Left hindlimb (tissue), 1 donor: Measurements from ENCODE around the gene SNX32.

ENCODE experiments used
- DNase-seq: peaks from one replicate; pipeline ENCODE4 v3.0.0-alpha.2; 2018

Gene SNX32

GRCh38 chr11:65857853-65858680, 24.3 kb downstream of the SNX32 start, which contains the start of gene CFL1:
Gene CFL1 (minus strand): TSS chr11:65858180. CDS start chr11:65858099, 81 bp downstream.
- DNase-seq: peak; percentile 99

GRCh38 chr11:65858681-65859087, 24.9 kb downstream of the SNX32 start:
- DNase-seq: no peak

- DNase-seq: peak; percentile 99
Measured at GRCh38 chr11:65859095-65859811, 25.5 kb downstream of the SNX32 start.

GRCh38 chr11:65859812-65860277, 26.1 kb downstream of the SNX32 start:
- no peak for DNase-seq

- peak; percentile 98 for DNase-seq
Measured at GRCh38 chr11:65860278-65861164, 26.8 kb downstream of the SNX32 start, which contains the start of gene MUS81. Gene MUS81 (plus strand): TSS chr11:65860433. CDS start chr11:65860754, 321 bp downstream.

- DNase-seq: peak; percentile 29
Measured at GRCh38 chr11:65861165-65861505, 27.4 kb downstream of the SNX32 start.

GRCh38 chr11:65861533-65862183, 27.9 kb downstream of the SNX32 start:
- peak; percentile 35 for DNase-seq

- peak; percentile 25 for DNase-seq
Measured at GRCh38 chr11:65862191-65862735, 28.5 kb downstream of the SNX32 start.

- peak; percentile 39 for DNase-seq
Measured at GRCh38 chr11:65862941-65863888, 29.5 kb downstream of the SNX32 start.

- peak; percentile 37 for DNase-seq
Measured at GRCh38 chr11:65863889-65864705, 30.3 kb downstream of the SNX32 start.

GRCh38 chr11:65864706-65865471, 31.1 kb downstream of the SNX32 start:
- DNase-seq: peak; percentile 32

- peak; percentile 29 for DNase-seq
Measured at GRCh38 chr11:65865550-65866172, 31.9 kb downstream of the SNX32 start.

- DNase-seq: peak; percentile 30
Measured at GRCh38 chr11:65866509-65867283, 32.9 kb downstream of the SNX32 start.

GRCh38 chr11:65867284-65868071, 33.7 kb downstream of the SNX32 start:
- peak; percentile 61 for DNase-seq

GRCh38 chr11:65868076-65868667, 34.4 kb downstream of the SNX32 start:
- peak; percentile 36 for DNase-seq

- no peak for DNase-seq
Measured at GRCh38 chr11:65868907-65869306, 35.1 kb downstream of the SNX32 start.
